Smooth muscle cell of the brain vasculature (primary cell): Measurements from ENCODE around the gene LAMB3.

Experiments used
- DNase-seq: peaks from one replicate; pipeline ENCODE4 v3.0.0-alpha.2; 2012; ENCODE audit warnings: low read depth, low spot score

The LAMB3 gene

DNA sequence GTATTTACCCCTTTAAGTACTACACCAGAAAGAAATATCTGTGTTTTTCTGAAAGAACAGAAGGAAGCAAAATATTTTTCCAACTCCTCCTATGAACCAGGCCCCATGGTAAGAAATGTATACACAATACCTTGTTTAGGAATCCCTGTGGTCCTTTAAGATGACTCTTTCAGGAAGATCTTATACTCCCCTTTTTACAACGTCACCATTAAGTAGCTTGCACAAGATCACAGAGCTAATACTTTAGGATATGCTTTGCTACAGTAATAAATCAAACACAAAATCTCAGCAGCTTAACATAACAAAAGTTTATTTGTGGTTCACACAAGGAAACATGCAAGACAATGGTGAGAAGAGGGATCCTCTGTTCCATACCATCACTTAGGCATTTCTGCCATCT is 8.8 kb upstream of the LAMB3 start:
- no peak for DNase-seq

DNA sequence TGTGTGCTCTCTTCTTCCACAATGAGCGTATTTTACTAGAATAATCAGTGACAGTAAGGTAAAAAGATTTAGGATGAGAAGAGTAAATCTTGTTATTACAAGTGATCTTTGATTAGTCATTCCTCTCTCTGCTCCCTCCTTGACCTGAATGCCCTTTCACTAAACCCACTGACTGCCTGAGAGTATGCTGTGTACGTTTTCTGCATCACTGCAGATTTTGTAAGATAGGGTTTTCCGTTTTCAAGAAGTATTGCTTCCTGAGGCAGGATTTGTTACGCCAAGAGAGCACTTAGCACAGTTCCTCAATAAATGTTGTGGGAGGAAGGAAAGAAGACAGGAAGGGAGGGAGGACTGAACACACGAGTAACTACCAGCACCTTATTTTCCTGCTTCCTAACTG is 7.7 kb upstream of the LAMB3 start:
- DNase-seq, result no peak

DNA sequence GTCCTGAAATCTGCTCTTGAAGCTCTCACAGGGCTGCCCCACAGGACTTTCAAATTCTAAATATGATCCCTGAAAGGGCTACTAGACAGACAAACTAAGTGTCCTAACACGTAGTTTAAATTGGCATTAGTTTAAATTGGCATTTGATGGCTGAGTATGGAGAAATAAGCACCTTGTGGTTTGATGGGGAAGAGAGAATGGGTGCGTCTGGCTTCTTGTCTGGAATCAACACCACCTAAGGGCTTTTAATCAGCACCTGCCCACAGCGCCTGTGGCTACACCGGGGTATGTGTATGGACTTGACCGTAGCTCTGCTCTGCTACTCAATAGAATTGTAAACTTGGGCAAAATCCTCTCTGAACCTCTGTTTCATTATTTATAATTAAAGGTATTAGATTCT is 5.7 kb upstream of the LAMB3 start:
- DNase-seq, result no peak

DNA sequence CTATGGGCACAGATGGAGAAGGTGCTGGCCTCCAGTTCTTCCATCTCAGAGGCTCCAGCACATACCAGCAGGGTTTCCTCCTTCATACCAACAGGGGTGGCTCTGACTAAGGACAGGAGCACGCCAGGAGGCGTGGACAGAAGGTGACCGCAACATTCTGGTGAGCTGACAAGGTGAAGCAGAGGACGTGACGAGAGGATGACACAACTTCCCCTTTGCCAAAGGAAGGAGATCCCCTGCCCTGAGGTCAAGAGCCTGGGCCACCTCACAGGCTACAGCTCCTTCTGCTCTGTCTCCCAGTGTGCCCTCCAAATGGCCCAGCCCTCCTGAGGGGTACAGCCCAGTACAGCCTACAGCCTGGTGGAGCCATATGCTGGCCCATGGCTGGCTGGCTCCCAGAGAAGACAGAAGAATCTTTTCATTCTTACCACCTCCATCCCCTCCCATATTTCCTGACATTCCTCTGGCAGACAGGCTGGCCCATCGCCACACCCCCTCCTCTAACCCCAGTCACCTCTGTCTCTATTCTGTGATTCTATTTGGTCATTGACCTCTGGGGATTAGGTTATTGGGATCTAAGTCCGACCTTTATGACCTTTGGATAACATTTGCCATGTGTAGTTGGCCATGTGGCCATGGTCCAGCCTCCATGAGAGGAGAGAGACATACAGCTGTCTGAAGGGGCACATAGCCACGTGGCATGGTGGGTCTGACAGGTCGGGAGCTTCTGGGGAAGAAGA is 5.1 kb upstream of the LAMB3 start:
- DNase-seq, result no peak

DNA sequence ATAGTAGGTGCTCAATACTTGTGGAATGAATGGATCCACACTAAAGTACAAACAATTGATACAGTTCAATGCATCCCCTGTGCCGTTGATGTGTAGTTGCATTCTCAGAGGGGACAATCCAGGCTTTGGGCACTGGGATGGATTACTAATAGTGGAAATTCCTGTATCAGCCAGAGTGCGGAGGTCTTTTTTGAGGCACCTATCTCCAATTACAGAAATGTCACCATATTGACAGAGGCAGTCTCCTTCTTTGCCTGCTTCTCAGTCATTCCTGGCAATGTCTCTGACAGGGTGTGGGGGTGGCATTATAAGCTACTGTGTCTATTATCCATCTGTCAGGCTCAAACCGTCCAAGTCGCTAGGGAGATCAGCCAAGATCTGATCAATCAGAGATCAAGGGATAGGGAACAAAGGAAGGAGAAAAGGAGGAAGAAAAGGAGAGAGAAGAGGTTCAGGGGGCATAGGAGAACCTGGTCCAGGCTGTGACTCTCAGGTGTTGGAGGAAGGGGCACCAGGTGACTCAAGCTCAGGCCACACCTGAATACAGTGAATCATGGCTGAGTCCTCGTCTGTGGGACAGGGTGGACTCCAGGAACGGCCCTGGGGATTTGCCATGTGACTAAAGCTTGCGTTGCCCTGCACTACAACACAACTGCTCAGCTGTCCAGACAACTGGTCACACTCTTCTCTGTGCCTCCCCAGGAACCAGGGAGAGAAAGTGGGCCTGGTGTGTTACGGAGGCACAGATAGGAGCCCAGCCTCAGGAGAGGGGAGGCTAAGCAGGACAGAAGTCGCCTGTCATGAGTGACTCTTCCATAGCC is 3.4 kb upstream of the LAMB3 start:
- no peak for DNase-seq

DNA sequence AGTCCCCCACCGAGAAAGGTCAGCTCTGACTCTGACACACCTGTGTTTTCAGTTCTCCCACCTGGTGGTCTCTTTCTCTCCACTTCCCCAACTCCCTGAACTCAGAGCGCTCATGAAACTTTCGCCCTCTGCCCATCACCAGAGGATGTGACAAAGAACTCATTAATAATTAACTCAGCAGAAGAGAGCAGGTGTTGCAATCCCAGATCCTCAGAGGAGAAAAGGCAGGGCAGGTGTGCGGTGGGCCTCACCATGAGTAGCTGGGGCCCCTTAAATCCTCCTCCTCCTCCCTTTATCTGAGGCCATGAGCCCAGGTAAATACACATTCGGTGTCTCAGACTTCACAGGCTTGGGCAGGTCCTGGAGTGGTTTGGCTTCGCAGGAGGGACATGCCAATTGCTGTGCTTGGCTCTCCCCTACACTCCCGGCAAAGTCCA is 1.7 kb upstream of the LAMB3 start:
- no peak for DNase-seq

DNA sequence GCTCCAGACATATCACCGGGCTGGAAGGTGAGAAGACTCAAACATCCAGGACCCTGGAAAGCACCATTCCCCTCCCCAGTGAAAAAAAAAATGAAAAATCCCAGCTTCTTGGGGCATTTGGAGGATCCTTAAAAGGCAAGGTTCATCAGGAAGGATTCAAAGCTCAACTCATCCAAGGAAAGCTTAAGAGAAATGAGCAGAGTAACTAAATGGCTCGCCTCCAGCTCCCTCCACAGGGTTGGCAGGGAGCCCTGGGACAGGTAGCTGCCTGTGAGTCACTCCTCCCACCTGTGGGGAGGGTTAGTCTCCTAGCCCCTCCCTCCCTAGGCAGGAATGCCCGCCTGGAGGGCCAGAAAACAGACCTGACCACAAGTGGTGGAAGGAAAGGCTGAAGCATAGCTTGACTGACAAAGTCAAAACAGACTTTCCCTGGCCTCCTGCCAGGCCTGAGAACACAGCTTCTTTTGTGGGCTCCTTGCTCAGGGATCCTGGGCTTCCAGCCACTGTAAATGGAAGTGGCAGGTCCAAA is 712 bp upstream of the LAMB3 start:
- peak; percentile 92 for DNase-seq

DNA sequence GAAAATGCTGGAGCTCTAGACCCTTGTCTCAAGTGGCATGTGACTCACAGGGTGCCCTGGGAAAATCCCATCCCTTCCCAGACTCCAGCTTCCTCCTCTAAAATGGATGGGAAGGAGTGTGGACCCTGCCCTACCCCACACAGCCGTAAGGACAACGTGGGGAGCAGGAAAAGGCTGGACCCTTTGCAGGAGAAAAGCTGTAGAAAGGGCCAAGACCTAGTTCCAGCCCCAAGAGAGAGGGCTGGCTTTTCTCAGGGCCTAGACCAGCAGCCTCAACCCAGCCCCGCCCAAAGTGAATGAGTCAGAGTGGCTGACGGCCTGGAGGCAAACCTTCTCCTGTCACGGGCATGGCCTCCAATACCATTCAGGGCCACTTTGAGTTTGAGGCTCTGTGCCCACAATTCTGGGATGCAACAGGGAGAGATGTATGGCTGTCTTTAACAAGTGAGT is 1.1 kb downstream of the LAMB3 start:
- no peak for DNase-seq

DNA sequence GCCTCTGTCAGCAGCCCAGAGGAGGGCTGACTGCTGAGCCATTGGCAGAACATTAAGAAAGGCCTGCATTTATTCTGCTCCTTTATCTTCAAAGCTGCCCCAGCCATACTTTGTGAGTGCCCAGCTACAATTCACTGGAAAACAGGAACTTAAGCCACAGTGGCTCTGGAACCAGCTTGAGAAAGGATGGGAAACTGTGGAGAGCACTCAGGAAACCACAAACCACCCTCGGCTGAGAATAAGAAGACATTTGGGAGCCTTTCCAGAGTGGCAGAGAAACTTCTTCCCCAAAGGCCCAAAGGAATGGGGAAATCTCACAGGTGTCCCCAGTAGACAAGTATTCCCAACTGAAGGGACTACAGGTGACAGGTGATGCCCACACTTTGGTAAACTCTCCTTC is 1.8 kb downstream of the LAMB3 start:
- no peak for DNase-seq

DNA sequence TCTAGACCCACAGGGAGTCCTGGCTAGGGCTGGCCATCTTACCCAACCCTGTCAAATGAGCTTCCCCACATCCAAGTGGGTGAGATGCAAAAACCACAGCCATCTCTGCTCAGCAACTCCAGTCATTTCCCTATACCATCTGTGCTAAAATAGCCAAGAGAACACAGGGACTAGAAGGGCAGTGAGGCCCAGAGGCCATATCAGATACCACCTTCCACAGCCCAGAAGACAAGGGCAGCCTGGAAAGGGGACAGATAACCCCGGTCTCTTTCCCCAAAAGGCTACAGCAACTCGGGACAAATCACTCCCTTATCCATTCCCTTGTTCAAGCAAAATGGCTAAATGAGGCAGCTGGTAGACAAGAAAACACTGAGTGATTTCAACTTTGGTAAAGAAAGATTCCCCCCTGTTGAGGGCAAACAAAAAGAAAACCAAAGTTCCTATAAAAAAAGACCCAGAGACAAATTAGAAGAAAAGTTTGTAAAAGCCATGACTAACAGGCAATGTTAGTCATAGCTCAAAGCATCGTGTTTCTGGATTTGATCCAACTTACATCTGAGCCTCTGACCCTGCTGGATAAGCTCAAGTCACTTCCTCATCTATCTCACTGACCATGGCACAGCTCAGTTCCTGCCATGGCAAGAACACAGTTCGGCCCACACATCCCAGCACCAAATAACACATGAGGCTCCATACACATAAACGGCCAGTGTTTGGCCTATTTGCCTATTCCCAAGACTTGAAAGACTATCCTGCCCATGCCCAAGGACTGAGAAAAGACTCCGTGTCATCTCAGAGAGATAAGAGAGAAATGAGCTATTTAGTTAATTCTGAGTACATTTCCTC is 3.1 kb downstream of the LAMB3 start:
- peak; percentile 87 for DNase-seq

DNA sequence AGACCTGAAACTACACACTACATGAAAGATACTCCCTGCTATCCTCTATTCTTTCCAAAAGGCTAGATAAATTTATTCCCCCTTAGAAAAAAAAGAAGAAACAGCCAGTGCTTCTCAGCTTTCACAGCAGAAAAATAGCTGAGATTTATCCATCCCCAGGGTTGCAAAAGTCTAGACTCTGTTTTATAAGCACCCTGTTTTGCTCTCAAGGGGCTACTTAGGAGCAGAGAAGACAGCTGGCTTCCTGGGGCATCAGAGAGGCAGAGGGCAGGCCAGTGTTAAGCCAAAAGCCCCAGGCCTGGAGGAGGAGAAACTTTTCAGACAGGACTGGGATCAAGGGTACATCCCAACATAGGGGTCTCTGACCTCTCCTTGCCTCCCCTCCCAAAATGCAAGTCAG is 3.9 kb downstream of the LAMB3 start:
- DNase-seq, result no peak

DNA sequence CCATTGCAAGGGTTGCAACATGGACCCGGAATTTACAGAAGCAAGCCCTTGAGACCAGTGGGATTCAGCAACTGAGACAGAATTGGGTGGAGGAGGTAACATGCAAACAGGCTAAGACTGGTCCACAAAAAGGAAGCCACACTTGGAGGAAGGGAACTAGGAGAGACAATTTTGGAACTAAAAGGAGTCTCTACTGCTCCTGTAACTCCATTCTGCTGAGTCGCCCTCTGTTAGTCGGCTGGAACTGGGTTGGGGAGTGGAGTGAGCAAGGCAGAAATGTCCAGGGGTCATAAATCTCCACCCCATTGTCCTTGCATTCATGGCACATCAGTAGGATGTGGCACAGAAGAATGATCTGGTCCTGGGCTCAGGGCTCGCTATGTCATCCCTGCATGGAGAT is 5.1 kb downstream of the LAMB3 start:
- no peak for DNase-seq

DNA sequence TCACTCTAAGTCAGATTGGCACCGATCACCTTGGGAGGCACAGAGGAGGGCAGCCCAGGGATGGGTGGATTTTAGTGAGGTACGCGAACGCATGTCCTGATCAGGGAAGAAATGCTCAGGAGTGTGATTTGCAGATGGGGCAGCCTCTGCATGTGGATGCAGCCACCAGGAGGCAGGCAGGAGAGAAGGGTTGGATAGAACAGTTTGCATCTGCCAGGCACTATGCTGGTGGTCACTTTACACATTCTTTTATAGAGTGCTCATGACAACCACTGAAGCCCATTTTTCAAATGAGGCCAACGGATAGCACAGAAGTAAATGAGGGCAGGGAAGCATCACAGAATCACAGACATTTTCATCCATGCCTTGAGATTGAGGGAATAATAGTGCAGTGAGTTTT is 5.7 kb downstream of the LAMB3 start:
- DNase-seq, result no peak

DNA sequence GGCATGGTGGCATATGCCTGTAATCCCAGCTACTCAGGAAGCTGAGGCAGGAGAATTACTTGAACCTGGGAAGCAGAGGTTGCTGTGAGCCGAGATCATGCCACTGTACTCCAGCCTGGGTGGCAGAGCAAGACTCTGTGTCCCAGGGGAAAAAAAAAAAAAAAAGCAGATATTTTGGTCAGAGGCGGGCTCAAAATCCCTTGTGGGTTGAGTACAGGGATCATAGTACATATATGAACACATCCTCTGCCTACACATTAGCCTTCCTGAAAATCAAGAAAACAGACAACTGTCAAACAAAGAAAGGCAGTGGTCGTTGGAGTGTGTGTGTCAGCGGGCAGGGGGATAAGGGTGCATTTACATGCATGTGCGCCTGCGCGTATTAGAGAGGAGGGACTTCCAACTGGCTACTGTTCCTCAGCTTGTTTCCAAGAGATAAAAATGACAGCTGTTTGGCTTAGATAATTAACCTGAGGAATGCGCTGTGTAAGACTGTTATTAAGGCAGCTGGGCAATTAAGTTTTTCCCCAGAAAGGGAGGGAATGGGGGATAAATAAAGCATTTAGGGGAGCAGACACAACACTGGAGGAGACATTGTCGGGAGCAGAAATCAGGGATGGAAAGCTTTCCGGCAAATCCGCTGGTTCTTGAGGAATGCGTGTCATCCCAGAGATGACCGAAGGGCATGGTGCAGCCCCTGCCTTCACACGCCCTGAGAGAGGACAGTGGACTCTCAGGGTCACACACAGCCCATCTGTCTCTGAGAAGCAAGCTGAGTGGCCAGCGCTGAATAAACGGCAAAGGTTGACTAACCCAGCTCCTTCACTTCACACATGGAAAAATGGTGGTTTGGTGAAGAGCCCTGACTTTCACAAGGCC is 6.4 kb downstream of the LAMB3 start:
- no peak for DNase-seq

DNA sequence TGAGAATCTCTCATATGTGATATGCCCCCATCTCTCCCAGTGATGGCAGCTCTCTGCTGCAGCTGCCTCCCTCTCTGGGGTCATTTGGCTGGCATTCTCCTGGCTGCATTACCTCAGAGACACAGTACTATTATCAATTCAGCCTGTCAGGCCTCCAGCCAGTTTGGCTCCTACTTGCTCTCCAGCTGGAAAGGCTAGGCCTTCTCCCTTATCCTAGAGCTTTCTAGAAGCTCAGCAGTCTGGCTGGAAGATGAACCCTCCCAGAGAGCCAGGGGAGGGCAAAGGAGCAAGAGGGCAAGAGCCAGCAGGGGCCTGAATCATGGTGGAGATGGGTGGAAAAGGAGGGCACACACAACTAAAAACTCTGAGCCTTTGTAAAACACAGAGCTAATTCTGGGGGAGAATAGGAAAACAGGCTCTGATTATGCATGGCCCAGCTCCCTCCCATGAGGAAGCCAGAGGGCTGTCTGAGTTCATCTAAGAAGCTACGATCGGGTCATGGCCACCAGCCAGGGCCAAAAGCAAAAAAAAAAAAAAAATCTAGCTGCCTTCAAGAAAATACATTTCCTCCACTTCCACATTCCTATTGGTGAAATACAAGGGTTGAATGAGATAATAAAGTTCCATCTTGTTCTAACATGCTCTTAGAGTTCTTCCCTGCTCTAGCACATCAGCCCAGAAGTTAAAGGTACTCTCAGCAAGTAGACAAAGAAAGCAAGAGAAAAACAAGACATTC is 8.8 kb downstream of the LAMB3 start:
- no peak for DNase-seq

DNA sequence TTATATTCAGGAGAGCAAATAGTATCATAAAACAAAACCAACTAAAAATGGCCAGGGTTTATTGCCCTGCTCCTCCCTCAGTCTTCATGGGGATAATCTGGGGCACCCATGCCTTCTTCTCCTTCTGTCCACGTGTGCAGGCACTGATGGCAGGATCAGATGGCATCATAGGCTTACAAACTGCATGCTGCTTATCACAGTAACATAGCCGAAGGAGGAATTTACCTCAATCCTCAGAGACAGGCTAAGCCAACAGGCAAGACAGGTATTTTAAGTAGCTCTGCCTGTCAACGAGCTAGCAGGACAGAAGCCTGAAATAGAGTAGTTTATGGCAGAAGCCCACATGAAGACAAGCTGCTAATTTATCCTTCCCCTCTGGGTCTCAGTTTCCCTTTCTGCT is 9.4 kb downstream of the LAMB3 start:
- DNase-seq, result no peak

DNA sequence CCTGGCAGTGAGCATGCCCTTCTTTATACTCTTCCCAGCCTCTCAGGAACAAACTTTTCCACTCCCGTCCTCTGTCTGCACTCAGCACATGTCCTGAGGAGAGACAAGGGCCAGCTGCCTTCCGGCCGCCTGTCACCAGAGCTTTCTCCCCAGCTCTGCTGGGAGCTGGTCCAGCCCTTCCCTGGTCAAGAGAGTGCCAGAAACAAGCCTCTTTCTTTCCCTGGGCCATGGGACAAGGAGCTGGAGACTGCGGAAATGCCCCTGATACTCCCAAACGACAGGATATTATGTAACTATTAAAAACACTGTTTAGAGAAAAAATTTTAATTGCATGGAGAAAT is 10.4 kb downstream of the LAMB3 start:
- no peak for DNase-seq

DNA sequence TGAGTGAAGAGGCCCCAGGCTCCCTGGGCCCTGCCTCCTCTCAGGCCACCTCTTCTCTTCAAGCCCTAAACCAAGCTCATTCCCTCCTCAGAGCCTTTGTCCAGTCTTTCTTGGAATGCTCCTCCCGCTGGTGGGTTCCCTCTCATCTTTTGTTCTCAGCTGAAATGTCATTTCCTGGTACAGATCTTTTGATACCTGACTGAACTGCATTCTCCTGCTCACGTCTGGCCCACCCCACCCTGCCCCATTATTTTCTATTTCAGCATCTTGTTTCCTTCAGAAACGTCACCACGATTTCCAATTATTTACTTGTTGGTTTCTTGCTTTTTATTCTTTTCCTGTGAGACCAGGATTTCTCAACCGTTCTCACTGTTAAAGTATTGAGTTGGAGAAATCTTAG is 16.4 kb downstream of the LAMB3 start:
- no peak for DNase-seq

DNA sequence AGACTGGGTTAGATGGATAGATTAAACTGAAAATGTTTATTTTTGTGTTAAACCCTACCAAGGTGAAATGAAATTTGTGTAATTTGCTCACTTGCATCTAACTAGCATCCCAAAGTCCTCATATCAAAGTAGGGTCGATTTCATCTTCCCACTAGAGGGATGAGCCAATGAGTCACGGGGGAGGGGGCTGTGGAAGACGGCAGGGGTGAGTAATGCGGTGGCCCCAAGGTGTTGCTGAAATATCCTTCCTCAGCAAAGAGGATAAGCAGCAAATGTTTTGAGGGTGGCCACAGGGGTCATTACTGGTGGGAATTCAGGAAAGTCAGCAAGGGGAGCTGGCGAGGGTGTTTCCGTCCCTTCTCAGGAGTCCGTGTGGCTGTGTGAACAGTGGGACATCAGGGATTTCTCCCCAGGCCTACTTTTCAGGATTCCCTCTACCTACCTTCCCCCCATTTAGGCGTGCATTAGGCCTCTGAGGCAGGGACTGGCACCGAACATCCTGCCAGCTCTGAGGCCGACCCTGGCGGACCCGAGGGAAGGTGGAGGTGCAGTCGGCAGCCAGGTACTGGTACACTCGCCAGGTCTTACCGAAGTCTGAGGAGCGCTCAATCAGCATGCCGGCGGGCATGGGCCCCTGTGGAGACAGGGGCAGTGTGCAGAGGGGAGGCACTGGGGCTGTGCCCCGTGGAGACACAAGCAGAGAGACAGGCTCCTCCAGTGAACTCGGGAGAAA is 18.1 kb downstream of the LAMB3 start:
- no peak for DNase-seq
